Hematopoietic multipotent progenitor cell treated with erythropoietin and hydrocortisone succinate and interleukin-3 and kit ligand, for 4 days (in vitro differentiated cells): ENCODE data around the gene GRB10.
"Not testable (repeated sequence)": the region's sequence is repeated elsewhere in the genome, so short reads cannot be mapped to it uniquely, and the experiment has no call there.

Experiments
- DNase-seq: peaks from one replicate; pipeline ENCODE4 v3.0.0-alpha.2; 2015

Gene GRB10

GRCh38 chr7:50739744-50740435 lies 42.8 kb downstream of the GRB10 start:
- DNase-seq, result peak; percentile 87

- no peak for DNase-seq
Measured at GRCh38 chr7:50738932-50739331, 43.8 kb downstream of the GRB10 start.

- DNase-seq, result not testable (repeated sequence)
Measured at GRCh38 chr7:50735836-50736235, 46.9 kb downstream of the GRB10 start.

GRCh38 chr7:50735333-50735732 lies 47.4 kb downstream of the GRB10 start:
- DNase-seq, result no peak

- no peak for DNase-seq
Measured at GRCh38 chr7:50734246-50734645, 48.5 kb downstream of the GRB10 start.

- no peak for DNase-seq
Measured at GRCh38 chr7:50733552-50733951, 49.1 kb downstream of the GRB10 start.

GRCh38 chr7:50731703-50732582 lies 50.8 kb downstream of the GRB10 start:
- DNase-seq, result no peak

GRCh38 chr7:50730446-50731400 lies 52.0 kb downstream of the GRB10 start:
- DNase-seq, result no peak

GRCh38 chr7:50729962-50730361 lies 52.7 kb downstream of the GRB10 start:
- DNase-seq, result no peak

- no peak for DNase-seq
Measured at GRCh38 chr7:50728184-50728583, 54.5 kb downstream of the GRB10 start.

- DNase-seq, result no peak
Measured at GRCh38 chr7:50727711-50728110, 55.0 kb downstream of the GRB10 start.

- DNase-seq, result peak; percentile 47
Measured at GRCh38 chr7:50727072-50727471, 55.6 kb downstream of the GRB10 start.

- no peak for DNase-seq
Measured at GRCh38 chr7:50725774-50726173, 56.9 kb downstream of the GRB10 start.

GRCh38 chr7:50724526-50725520 lies 57.9 kb downstream of the GRB10 start:
- DNase-seq, result peak; percentile 76

- peak; percentile 56 for DNase-seq
Measured at GRCh38 chr7:50723888-50724287, 58.8 kb downstream of the GRB10 start.

GRCh38 chr7:50723173-50723572 lies 59.5 kb downstream of the GRB10 start:
- peak; percentile 79 for DNase-seq

GRCh38 chr7:50721661-50722259 lies 60.9 kb downstream of the GRB10 start:
- DNase-seq, result no peak

GRCh38 chr7:50721160-50721559 lies 61.5 kb downstream of the GRB10 start:
- peak; percentile 47 for DNase-seq

- no peak for DNase-seq
Measured at GRCh38 chr7:50720295-50720694, 62.4 kb downstream of the GRB10 start.

GRCh38 chr7:50718876-50719275 lies 63.8 kb downstream of the GRB10 start:
- DNase-seq, result no peak

- peak; percentile 48 for DNase-seq
Measured at GRCh38 chr7:50718311-50718710, 64.4 kb downstream of the GRB10 start.
